SW 1271 (cell line): Measurements from ENCODE around the gene FERMT1.
"Not testable (repeated sequence)": the region's sequence is repeated elsewhere in the genome, so short reads cannot be mapped to it uniquely, and the experiment has no call there.

ENCODE experiments used
- DNase-seq, 2 experiments: peaks; one replicate each; lab custom pipeline; 2025; lab: John Stamatoyannopoulos, UW

The FERMT1 gene

DNA sequence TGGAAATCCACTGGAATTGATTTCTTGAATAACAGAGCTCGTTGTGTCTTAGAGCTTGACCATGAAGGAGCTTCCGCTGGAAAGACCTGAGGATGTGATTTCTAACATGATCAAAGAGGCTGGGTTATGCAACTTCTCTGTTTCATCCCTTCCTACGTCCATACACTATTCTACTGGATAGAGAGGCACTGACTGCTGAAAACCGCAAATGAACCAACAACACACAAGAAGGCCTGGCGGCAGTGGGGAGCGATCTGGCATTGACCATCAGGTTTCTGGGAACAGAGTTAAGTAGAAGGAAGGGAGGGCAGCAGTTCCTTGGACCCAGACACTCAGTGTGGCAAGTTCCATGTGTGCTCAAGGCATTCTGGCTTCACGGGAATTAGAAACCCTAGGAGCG is 82.3 kb downstream of the FERMT1 start:
- no peak for DNase-seq

DNA sequence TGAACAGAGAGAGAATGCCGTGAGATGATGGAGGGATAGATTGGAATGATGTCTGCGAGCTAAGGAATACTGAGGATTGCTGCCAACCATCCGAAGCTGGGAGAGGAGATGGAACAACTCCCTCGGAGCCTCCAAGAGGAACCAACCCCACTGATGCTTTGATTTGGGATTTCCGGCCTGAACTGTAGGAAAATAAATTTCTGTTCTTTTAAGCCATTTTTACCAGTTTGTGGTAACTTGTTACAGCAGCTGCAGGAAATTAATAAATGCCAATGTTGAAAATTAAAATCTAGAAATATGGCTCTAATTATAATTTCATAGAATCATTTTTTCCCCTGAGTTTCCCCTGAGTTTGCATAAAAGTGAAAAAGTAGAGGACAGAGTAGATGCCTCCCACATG is 83.1 kb downstream of the FERMT1 start:
- no peak for DNase-seq

DNA sequence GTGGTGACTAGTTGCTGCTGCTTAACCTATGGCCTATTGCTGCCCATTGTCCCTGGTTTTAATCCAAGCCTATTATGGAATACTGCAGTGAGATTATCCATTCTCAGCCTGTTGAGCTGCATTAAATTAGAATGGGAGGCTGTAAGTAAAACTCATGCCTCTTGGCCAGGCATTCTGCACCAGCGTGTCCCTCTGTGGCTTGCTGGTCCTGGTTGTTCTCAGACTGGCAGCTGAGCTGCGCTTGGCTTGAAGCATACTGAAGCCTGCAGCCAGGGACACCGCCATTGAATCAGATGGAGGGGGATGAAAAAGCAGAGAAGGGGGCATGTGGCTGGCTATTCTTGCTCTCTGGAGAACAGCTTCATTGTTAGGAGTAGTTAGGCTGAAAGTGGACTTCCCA is 84.6 kb downstream of the FERMT1 start:
- no peak for DNase-seq

DNA sequence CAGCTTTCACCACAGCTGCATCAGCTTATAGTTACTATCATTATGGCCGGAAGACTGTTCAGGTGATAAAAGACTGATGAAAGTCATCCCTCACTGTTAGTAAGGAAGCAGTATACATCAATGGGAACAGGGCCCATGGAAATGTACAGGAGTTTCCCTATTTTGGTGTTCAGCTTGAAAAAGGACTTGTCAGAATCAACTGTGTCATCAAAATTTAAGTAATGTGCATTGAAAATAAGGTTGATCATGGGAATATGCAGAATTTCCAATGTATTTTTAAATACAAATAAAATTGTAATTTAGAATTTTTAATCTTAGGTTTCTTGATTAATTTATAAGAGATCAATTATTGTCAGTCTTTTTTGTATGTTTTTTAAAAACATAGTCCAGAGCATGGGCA is 85.7 kb downstream of the FERMT1 start:
- DNase-seq = no peak

DNA sequence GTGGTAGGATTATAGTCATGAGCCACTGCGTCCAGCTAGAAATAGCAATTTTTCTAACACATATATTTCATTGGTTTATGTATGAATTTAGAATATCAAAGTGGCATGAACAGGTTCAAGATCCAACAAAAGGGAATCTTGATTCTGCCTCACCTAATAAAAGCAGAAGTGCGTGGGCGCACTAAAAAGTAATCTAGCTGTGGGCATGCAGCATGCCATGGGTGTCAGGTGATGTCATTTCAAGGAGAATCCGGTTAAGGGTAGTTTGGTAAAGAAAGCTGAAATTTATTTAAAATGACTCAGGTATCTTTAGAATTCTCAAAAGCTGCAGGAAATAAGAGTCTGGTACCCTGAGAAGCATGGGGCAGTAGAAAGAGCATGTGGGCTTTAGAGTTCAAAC is 86.6 kb downstream of the FERMT1 start:
- DNase-seq = no peak

DNA sequence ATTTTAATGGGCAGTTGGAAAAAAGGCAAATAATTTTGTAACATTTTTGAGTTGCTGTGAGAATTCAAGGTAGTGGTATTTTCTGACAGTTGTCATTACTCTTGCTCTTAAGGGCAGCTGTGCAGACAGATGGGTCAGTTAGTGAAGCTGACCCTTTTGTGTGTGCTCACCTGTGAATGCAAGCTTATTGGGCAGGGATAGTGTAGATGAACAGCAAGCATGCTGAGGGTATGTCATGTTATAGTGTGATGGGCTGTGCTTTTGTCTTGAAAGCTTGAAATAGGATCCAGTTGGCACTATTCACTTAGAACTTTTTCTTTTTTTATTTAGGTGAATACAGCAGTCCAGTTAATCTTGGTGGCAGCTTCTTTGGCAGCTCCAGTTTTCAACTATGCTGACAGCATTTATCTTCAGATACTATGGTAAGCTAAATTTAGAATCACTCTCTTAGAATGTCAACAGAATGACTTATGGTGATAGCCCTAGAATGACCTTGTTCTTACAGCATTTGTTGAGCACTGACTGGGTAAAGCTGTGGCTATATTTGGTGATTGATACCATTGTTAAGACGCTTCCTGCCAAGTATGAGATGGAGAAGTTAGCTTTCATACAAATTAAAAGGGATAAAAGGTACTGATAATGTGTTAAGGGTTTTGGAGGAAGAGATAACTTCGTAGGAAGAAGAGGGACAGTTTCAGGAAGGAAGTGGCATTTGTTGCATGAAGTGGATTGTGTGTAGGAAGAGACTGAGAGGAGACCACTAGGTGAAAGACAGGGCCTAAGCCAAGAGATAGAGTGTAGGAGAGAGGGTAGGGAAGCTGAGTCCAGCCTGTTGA is 88.5 kb downstream of the FERMT1 start:
- DNase-seq = no peak

DNA sequence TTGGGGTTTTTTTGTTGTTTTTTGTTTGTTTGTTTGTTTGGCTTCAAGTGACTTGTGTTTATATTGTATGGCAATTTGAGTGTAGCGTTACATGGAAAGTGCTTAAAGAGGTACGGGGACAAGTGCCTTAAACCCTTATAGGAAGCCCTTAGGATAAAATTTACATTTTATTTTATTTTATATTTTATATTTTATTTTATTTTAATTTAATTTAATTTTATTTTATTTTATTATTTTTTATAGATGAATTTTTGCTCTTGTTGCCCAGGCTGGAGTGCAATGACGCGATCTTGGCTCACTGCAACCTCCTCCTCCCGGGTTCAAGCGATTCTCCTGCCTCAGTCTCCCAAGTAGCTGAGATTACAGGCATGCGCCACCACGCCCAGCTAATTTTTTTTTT is 89.9 kb downstream of the FERMT1 start:
- not testable (repeated sequence) for DNase-seq

DNA sequence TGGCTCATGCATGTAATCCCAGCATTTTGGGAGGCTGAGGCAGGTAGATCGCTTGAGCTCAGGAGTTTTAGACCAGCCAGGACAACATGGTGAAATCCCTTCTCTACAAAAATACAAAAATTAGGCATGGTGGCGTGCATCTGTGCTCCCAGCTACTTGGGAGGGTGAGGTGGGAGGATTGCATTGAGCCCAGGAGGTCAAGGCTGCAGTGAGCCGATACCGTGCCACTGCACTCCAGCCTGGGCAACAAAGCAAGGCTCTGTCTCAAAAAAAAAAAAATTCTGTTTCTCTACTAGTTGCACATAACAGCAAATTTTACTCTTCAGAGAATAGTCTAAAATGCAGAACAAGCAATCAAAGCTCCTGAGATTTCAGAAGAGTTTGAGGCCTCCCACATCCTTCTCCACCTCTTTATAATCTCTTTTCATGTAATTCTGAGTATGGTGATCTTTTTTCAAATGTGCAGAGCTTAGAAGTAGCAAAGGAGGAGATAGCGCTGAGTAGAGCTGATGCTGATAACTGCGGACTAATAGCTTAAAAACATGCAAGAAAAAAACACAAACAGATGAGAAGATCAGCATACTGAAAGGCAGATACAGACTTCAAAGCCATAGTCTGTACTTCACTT is 92.3 kb downstream of the FERMT1 start:
- DNase-seq = no peak

DNA sequence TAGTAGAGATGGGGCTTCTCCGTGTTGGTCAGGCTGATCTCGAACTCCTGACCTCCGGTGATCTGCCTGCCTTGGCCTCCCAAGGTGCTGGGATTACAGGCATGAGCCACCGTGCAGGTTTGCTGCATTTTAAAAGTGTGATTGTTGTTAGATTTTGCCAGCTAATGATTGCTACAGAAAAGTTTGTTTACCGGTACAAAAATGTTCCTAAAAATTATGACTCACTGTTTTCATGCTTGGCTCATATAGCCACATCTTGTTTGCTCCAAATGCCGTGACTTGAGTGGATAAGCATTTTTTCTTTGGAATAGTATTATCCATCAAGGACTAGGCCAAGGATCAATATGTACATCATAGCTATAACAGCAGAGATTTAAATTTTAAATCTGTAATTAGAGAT is 93.3 kb downstream of the FERMT1 start:
- DNase-seq = no peak

DNA sequence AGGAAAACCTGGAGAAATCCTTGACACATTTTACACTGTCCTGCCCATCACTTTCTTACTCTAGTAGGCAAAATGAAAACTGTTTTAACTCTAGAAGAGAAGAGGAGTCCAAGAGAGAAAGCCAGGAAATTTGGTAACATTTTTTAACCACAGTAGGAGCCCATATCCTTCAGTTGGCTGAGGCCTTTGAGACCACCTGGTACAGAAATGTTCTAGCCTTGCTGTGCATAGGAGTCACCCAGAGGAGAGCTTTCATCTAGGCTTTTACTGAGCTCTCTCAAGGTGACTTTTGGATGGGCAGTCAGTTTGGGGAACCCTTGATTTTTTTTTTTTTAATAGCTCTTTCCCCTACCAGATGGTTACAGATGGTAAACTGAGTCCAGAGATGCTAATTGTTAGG is 94.0 kb downstream of the FERMT1 start:
- DNase-seq = no peak

DNA sequence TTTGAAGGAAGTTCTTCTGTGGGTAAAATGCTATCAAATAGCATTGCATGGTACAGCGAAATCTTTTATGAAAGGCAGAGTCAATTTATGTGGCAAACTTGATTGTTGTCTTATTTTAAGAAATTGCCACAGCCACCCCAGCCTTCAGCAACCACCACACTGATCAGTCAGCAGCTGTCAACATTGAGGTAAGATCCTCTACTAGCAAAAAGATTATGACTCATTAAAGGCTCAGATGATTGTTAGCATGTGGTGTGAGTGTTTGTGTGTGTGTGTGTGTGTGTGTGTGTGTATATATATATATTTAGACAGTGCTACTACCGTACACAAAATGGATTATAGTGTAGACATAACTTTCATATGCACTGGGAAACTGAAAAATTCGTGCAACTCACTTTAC is 96.8 kb downstream of the FERMT1 start:
- no peak for DNase-seq
